SK-N-MC (cell line): ENCODE results near the gene S100A7A.
"Not testable (repeated sequence)": the region's sequence is repeated elsewhere in the genome, so short reads cannot be mapped to it uniquely, and the experiment has no call there.

Experiments
- DNase-seq: peaks from one replicate; pipeline ENCODE4 v3.0.0-alpha.2; 2011; ENCODE audit warnings: low read depth, low spot score
- H3K27ac ChIP-seq: fragments of 200-600 bp; sonication (generic); 2 replicates; pipeline ENCODE4 v1.5.1; 2016; ENCODE audit warnings: mixed run types
- H3K36me3 ChIP-seq: fragments of 200-600 bp; sonication (generic); 2 replicates; pipeline ENCODE4 v1.6.1; 2017; ENCODE audit warnings: antibody characterized with exemption, low read length, mixed read lengths; ENCODE audit not compliant: insufficient read depth
- H3K4me3 ChIP-seq: fragments of 200-600 bp; sonication (generic); 2 replicates; pipeline ENCODE4 v1.5.1; 2016
- H3K9ac ChIP-seq: fragments of 200-600 bp; sonication (generic); 2 replicates; pipeline ENCODE4 v1.8.0; 2017; ENCODE audit warnings: mixed run types, mixed read lengths; ENCODE audit not compliant: insufficient read length
- H3K9me3 ChIP-seq: fragments of 200-600 bp; sonication (generic); 2 replicates; pipeline ENCODE4 v1.6.1; 2017; ENCODE audit warnings: low read depth, mild to moderate bottlenecking, antibody characterized with exemption, low read length, moderate library complexity, mixed read lengths
- EZH2 ChIP-seq: fragments of 200-600 bp; sonication (generic); IDR thresholded peaks from one replicate; pipeline ENCODE4 v1.6.1; 2017; ENCODE audit warnings: antibody characterized with exemption
- FOXP2 ChIP-seq: optimal IDR thresholded peaks from 2 replicates; pipeline ENCODE3; 2011; ENCODE audit warnings: mild to moderate bottlenecking, moderate library complexity; ENCODE audit not compliant: insufficient read depth; ENCODE audit errors: extremely low read length, control extremely low read depth
- POLR2AphosphoS5 ChIP-seq: IDR thresholded peaks from 2 replicates; pipeline ENCODE4 v1.6.1; 2012; ENCODE audit warnings: mild to moderate bottlenecking, low read depth, low read length, borderline replicate concordance

S100A7A gene

DNA sequence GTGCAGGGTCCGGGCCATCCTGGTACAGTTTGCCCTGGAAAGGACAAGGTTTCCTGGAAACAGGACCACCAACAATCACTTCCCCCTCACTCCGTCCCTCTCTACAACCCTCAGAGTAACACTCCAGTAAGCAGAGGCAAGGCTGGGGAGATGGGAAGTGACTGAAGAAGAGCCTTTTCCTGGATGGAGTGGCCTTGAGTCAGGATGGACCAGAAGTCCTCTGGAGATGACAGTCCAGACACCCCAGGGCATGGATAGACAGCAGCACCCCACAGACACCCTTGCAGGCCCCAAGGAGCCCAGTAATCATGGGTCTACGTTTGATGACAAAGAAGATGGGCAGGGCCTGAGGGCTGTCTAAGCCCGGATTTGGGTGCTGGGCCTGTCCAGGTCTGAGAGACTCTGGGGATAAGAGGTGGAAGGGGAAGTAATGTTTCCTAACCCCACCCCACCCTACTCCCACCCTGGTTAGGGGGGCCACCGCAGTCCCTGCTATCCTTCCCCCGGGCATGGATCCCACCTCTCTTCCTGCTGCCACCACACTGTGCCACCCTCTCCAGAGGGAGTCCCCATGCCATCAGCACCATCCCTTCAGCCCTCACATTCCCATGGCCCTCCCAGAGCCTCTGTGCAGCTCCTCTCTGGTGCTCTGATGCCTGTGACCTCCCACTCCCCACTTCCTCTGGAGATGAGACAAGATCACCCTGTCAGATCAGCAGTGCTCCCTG, 18.2 kb upstream of the S100A7A start:
- H3K9me3 ChIP-seq = no peaks in the 10 kb centered on the region
- no peak for DNase-seq
- H3K36me3 ChIP-seq = no peaks in the 10 kb centered on the region
- TF ChIP-seq EZH2 (no peak), FOXP2 (no peak), POLR2AphosphoS5 (no peak)
- H3K9ac ChIP-seq = no peak overlapping the region
- H3K27ac ChIP-seq = no peak overlapping the region
- H3K4me3 ChIP-seq = no peak overlapping the region

DNA sequence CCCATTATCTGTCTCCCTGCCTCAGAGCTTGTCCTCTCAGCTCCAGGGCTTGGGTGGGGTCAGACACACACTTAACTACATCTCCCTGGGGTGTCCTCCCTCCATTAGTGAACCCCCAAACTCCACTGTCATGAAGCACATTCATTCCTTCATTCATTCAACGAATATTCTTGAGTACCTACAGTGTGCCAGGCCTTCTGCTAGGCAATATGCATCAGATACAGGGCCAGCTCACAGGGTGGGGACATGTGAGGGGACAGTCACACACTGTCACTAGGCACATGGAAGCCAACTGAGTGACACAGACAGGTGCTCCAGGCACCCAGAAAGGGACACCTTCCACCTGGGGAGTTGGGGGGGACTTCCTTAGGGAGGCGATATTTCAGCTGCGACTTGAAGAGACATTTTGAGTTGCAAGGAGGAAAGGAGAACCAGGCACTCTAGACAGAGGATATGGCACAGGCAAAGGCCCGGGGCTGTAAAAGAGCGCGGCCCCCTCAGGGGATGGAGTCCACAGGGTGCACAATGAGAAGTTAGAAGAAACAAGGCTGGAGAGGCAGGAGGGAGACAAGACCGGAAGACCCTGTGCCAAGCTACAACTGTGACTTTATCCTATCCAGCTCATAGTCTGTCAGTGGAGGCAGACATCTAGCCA, 16.8 kb upstream of the S100A7A start:
- H3K9ac ChIP-seq = no peak overlapping the region
- no peaks in the 10 kb centered on the region for H3K36me3 ChIP-seq
- H3K9me3 ChIP-seq = no peaks in the 10 kb centered on the region
- no peak overlapping the region for H3K27ac ChIP-seq
- DNase-seq = no peak
- no peak overlapping the region for H3K4me3 ChIP-seq
- TF ChIP-seq POLR2AphosphoS5 (no peak), EZH2 (no peak), FOXP2 (no peak)

DNA sequence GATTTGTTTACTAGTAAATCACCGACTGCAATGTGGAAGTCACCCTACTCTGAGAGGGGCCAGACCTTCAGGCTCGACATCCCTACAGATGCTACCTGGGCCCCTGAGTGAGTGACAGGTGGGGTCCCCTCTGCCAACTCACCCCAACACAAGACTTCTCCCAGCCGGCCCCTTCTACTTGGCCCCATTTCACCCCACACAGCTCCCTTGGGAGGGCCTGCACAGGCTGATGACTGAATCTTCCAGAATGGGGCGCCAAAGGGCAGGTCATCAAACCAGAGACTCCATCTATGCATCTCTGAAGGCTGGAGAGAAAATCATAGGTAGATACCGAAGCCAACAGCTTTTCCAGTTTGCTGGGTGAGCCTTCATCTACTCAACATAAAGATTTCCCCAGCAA, 16.1 kb upstream of the S100A7A start:
- Histone ChIP-seq H3K9me3 (no peaks in the 10 kb centered on the region), H3K4me3 (no peak overlapping the region), H3K27ac (no peak overlapping the region), H3K9ac (no peak overlapping the region), H3K36me3 (no peaks in the 10 kb centered on the region)
- DNase-seq = no peak
- TF ChIP-seq FOXP2 (no peak), EZH2 (no peak), POLR2AphosphoS5 (no peak)

DNA sequence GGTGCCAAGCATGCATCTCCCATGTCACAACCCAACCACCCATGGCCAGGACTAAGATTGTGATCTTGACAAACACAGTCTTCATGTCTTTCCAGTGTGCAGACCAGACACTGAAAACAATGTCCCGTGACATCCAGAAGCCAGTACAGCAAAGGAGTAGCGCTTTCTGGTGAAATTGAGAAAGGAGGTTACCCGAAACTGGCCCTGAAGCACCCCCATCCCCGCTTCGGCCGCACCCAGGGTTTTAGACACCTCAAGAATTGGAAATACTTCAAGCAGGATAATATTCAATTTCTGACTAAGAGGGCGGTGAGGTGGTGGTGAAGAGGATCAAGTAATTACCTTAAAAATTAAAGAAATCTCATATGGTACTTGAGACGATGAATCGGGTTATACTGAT, 14.9 kb upstream of the S100A7A start:
- Histone ChIP-seq H3K9ac (no peak overlapping the region), H3K27ac (no peak overlapping the region), H3K36me3 (no peaks in the 10 kb centered on the region), H3K4me3 (no peak overlapping the region), H3K9me3 (no peaks in the 10 kb centered on the region)
- no peak for TF ChIP-seq FOXP2
- DNase-seq = no peak

DNA sequence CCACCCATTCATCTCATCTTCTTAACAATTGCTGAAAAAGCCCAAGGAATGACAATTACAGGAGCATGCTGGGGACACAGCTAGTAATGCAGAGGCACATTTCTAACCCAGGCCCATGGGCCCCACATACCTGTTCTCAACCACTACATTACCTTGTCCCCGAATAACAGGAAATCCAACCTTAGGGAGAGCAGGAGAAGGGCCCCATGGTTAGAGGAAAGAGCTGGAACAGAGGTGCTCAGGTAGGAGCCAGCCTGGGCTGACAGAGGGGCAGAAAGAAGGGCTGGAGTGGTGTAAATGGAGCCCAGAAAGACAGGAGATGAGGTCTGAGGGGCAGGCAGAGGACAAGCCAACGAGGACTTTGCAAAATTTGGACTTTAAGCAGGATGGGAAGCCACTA, 14.1 kb upstream of the S100A7A start:
- TF ChIP-seq FOXP2 = no peak
- TF ChIP-seq POLR2AphosphoS5 = no peak
- TF ChIP-seq EZH2 = no peak
- Histone ChIP-seq H3K27ac (no peak overlapping the region), H3K36me3 (no peaks in the 10 kb centered on the region), H3K9ac (no peak overlapping the region), H3K9me3 (no peaks in the 10 kb centered on the region), H3K4me3 (no peak overlapping the region)
- no peak for DNase-seq

DNA sequence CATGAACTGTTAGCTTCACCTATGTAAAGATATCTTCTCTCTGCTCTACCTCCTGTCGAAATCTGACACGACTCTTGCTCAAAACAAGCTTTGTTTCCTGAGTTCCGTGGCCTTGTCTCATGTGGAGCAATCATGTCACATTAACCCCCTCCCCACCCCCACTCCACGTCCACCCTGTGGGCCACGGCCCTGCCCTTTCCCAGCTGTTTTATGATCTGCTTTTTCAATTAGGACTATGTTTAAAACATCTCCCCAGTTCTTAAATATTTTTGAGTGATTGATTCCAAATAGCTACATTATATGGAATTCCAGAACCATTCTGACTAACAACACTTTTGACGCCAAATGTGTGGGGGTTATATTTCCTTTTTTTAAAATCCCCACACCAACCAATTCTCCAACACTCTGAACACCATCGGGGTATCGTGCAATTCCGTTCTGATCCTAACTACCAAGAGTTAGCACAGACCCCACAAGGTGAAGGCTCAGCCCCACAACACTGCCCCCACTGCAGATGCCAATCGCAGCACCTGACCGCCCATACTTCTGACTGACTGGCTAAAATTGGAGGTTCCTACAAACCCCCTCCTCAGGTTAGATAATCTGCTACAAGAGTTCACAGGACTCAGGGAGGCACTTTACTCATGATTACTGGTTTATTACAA, 12.8 kb upstream of the S100A7A start:
- Histone ChIP-seq H3K4me3 (no peak overlapping the region), H3K9me3 (no peaks in the 10 kb centered on the region), H3K9ac (no peak overlapping the region), H3K27ac (no peak overlapping the region), H3K36me3 (no peaks in the 10 kb centered on the region)
- TF ChIP-seq EZH2 (no peak), FOXP2 (no peak), POLR2AphosphoS5 (no peak)
- DNase-seq = no peak

DNA sequence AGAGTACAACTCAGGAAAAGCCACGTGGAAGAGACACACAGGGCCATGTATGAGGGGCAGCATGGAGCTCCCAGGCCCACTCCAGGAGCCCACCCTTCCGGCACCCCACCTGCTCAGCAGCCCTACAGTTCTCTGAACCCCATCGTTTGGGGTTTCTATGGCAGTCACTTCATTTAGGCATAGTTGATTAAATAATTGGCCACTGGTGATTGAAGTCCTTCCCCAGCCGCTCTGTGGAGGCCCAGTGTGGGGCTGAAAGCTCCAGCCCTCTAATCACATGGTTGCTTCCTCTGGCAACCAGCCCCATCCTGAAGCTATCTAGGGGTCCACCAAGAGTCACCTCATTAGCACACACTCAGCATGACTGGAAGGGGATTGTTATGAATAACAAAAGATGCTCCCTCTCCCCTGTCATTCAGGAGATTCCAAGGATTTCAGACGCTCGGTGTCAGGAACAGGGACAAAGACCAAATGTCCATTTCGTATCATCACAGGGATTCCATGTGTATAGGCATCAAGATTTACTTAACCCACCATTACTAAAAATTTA, 12.2 kb upstream of the S100A7A start:
- DNase-seq = no peak
- TF ChIP-seq POLR2AphosphoS5 = no peak
- Histone ChIP-seq H3K9me3 (no peaks in the 10 kb centered on the region), H3K9ac (no peak overlapping the region), H3K36me3 (no peaks in the 10 kb centered on the region), H3K4me3 (no peak overlapping the region), H3K27ac (no peak overlapping the region)

DNA sequence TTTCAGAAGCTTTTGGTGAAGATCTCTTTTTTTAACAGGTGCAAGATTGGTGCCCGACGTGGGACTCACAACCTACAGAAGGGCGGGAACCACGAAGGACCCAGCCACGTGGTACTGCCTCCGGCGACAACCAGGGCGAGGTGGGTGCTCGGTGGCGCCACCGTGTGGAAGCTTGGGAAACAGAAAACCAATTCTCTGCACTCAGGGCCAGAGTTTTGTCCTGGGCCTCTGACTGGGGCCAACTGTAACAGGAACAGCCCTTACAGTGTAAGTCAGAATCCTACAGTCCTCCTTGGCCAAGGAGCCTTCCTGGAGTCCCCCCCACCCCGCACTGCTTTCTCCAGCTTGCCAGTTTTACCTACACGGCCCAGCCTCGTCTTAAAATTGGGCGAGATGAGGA, 11.6 kb upstream of the S100A7A start:
- no peak overlapping the region for H3K9ac ChIP-seq
- no peak for DNase-seq
- TF ChIP-seq EZH2 (no peak), FOXP2 (no peak)

DNA sequence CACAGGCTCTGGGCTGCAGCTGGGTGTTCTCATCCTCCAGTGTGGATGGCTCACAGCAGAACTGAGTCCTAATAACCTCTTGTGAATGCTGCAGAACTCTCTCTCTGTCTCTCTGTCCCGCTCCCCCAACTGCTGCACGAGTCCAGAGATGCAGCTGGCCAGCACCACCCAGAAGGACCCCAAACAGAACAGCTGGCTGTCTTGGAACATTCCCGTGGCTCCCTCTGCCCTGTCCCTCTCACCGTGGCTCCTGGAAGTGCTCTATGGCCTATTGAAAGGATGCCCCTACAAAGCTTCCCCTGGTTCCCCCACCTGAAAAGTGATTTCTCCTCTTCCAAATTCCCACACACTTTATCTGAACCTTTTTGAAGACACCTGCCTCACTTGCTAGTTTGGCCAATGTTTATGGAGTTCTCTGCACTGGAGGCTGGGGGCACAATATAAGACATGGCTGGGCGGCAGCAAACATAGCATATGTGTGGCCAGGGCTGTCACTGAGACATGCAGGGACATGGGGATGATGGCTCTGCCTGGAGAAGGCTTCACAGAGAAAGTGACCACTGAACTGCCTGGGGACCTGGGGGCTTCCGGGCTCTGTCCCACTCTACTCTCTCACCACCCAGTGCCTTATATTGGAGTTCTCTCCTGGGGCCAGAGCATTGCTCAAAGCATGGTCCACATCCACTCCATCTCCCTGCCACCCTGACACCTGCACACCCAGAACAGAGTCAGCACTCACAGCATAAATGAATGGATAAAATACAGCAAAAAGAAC, 10.3 kb upstream of the S100A7A start:
- DNase-seq, H3K27ac ChIP-seq: not testable (repeated sequence)

More for the DNA sequence above, 11.6 kb upstream of the S100A7A start:
- Histone ChIP-seq H3K4me3 (no peak overlapping the region), H3K36me3 (no peaks in the 10 kb centered on the region), H3K27ac (no peak overlapping the region), H3K9me3 (no peaks in the 10 kb centered on the region)

DNA sequence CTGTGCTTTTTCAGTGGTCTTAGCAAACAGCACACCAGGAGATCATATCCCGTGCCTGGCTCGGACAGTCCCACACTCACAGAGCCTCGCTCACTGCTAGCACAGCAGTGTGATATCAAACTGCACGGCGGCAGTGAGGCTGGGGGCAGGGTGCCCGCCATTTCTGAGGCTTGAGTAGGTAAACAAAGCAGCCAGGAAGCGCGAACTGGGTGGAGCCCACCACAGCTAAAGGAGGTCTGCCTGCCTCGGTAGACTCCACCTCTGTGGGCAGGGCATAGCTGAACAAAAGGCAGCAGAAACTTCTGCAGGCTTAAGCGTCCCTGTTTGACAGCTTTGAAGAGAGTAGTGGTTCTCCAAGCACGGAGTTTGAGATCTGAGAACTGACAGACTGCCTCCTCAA, 9.0 kb upstream of the S100A7A start:
- not testable (repeated sequence) for DNase-seq, H3K4me3 ChIP-seq, H3K9ac ChIP-seq, H3K9me3 ChIP-seq, H3K36me3 ChIP-seq, H3K27ac ChIP-seq

More for the DNA sequence above, 10.3 kb upstream of the S100A7A start:
- H3K9ac ChIP-seq, H3K36me3 ChIP-seq, H3K4me3 ChIP-seq, H3K9me3 ChIP-seq: not testable (repeated sequence)

DNA sequence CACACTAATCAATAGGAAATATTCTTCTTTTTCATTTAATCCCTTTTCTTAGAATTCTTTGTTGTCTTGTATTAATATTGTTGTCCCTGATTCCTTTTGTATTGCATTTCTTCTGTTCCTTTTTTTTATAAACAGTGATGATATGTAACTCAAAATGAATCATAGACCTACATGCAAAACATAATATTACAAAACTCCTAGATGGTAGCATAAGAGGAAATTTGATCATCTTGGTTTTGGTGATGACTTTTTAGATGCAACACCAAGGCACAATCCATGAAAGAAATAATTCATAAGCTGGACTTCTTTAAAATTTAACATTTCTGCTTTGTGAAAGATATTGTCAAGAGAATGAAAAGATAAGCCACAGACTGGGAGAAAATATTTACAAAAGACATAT, 2.4 kb upstream of the S100A7A start:
- not testable (repeated sequence) for H3K9me3 ChIP-seq, H3K9ac ChIP-seq, H3K36me3 ChIP-seq, DNase-seq, H3K4me3 ChIP-seq, H3K27ac ChIP-seq
